Measurements from ENCODE around the gene C2CD4C.

DNA sequence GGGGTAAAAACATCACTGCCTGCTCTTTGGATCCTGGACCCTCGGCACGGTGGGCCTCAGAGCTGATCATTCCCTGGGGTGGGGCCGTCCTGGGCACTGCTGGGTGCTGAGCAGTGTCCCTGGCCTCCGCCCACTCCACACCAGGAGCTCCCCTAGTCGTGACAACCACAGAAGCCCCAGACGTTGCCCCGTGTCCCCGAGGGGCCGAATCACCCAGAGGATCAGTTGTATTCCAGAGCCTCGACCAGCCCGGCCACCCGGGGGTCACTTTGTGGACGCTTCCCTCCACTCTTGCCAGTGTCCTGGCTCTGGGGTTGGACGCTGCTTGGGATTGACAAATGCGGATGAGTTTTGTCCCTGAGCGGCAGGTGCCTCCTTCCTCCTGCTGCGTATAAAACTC lies 10.2 kb downstream of the C2CD4C start:
- no peak for TF ChIP-seq MTA3 (IDR thresholded peaks at IDR 0.05; ENCODE audit: borderline replicate concordance, low read length)
- TF ChIP-seq, protein P1, sequence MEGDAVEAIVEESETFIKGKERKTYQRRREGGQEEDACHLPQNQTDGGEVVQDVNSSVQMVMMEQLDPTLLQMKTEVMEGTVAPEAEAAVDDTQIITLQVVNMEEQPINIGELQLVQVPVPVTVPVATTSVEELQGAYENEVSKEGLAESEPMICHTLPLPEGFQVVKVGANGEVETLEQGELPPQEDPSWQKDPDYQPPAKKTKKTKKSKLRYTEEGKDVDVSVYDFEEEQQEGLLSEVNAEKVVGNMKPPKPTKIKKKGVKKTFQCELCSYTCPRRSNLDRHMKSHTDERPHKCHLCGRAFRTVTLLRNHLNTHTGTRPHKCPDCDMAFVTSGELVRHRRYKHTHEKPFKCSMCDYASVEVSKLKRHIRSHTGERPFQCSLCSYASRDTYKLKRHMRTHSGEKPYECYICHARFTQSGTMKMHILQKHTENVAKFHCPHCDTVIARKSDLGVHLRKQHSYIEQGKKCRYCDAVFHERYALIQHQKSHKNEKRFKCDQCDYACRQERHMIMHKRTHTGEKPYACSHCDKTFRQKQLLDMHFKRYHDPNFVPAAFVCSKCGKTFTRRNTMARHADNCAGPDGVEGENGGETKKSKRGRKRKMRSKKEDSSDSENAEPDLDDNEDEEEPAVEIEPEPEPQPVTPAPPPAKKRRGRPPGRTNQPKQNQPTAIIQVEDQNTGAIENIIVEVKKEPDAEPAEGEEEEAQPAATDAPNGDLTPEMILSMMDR (IDR thresholded peaks at IDR 0.05 in 2 of 3, conservative IDR thresholded peaks at IDR 0.05 in 1 of 3; ENCODE audit: control insufficient read depth in 2 of 3, extremely low read depth in 1 of 3, insufficient read depth in 1 of 3, low read depth in 3 of 3, low read length in 3 of 3), result no peak
- no peak for TF ChIP-seq EGR1 (IDR thresholded peaks at IDR 0.05; ENCODE audit: borderline replicate concordance in 1 of 2, low read depth in 2 of 2, low read length in 2 of 2)
- no peak for TF ChIP-seq ATF7 (IDR thresholded peaks at IDR 0.05; ENCODE audit: low read depth)
- no peak for TF ChIP-seq SIN3A (IDR thresholded peaks at IDR 0.05; ENCODE audit: low read depth, low read length)
- TF ChIP-seq YY1 (IDR thresholded peaks at IDR 0.05; ENCODE audit: low read depth, low read length), result no peak
- TF ChIP-seq JUND (IDR thresholded peaks at IDR 0.05; ENCODE audit: low read depth, low read length), result no peak
- TF ChIP-seq CHD2 (IDR thresholded peaks at IDR 0.05; ENCODE audit: borderline replicate concordance, low read depth, low read length), result no peak
- TF ChIP-seq POLR2AphosphoS5 (IDR thresholded peaks at IDR 0.05; ENCODE audit: low read length), result no peak
- TF ChIP-seq RBBP5 (conservative IDR thresholded peaks at IDR 0.05), result no peak
- TF ChIP-seq, protein P2, sequence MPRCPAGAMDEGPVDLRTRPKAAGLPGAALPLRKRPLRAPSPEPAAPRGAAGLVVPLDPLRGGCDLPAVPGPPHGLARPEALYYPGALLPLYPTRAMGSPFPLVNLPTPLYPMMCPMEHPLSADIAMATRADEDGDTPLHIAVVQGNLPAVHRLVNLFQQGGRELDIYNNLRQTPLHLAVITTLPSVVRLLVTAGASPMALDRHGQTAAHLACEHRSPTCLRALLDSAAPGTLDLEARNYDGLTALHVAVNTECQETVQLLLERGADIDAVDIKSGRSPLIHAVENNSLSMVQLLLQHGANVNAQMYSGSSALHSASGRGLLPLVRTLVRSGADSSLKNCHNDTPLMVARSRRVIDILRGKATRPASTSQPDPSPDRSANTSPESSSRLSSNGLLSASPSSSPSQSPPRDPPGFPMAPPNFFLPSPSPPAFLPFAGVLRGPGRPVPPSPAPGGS (IDR thresholded peaks at IDR 0.05; ENCODE audit: borderline replicate concordance, insufficient read depth, low read depth, low read length, poor library complexity, severe bottlenecking), result no peak
- TF ChIP-seq HDGF (IDR thresholded peaks at IDR 0.05), result no peak
